ENCODE data around the gene TENM4.

DNA sequence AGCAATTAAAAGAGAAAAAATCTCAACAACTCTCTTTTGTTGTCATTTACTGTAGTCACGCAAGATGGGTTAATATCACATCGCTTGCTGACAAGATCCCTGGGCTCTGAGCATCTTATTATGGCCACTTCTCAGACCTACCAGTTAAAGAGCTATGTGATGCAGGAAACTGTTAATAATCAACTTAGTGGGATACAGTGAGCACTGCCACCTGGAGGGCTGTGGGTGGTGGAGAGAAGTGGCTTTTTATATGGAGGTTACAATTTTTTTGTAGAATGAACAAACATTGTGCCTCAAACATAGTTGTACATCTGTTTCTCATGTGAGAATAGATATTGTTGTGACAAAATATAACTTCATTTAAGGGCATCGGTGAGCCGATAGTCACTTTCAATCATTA, 181.0 kb downstream of the TENM4 start:
- TF ChIP-seq, protein P1, sequence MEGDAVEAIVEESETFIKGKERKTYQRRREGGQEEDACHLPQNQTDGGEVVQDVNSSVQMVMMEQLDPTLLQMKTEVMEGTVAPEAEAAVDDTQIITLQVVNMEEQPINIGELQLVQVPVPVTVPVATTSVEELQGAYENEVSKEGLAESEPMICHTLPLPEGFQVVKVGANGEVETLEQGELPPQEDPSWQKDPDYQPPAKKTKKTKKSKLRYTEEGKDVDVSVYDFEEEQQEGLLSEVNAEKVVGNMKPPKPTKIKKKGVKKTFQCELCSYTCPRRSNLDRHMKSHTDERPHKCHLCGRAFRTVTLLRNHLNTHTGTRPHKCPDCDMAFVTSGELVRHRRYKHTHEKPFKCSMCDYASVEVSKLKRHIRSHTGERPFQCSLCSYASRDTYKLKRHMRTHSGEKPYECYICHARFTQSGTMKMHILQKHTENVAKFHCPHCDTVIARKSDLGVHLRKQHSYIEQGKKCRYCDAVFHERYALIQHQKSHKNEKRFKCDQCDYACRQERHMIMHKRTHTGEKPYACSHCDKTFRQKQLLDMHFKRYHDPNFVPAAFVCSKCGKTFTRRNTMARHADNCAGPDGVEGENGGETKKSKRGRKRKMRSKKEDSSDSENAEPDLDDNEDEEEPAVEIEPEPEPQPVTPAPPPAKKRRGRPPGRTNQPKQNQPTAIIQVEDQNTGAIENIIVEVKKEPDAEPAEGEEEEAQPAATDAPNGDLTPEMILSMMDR (IDR thresholded peaks at IDR 0.05) = no peak
- no peak for TF ChIP-seq POLR2A (IDR thresholded peaks at IDR 0.05)
